GM21529 (cell line): ENCODE measurements around the gene RRAGA.
A peak's percentile ranks its signal among the peaks of the same experiment; 100 is the strongest.
"Not testable (repeated sequence)": the region's sequence is repeated elsewhere in the genome, so short reads cannot be mapped to it uniquely, and the experiment has no call there.

Experiments
- ATAC-seq: cut with Tn5 transposase; IDR thresholded peaks from one replicate; pipeline ENCODE4 v1.9.1; 2021; ENCODE audit not compliant: unreplicated experiment

The RRAGA gene

GRCh38 chr9:19048966-19049916, at the start of gene RRAGA:
Gene RRAGA, plus strand, starts transcription at chr9:19049427. Its CDS starts 233 bp downstream, at chr9:19049660.
- ATAC-seq = peak; percentile 92

- ATAC-seq = no peak
These were observed 49.1 kb upstream of the RRAGA start for GRCh38 chr9:19000133-19000532.

- ATAC-seq = no peak
These were observed 39.7 kb upstream of the RRAGA start for GRCh38 chr9:19009391-19009965.

GRCh38 chr9:19018201-19018600, 31.0 kb upstream of the RRAGA start:
- no peak for ATAC-seq

GRCh38 chr9:19020886-19021455, 28.3 kb upstream of the RRAGA start:
- no peak for ATAC-seq

GRCh38 chr9:19021649-19022048, 27.6 kb upstream of the RRAGA start:
- ATAC-seq = not testable (repeated sequence)

- peak; percentile 61 for ATAC-seq
These were observed 27.0 kb upstream of the RRAGA start for GRCh38 chr9:19022206-19022605.

- ATAC-seq = no peak
These were observed 26.1 kb upstream of the RRAGA start for GRCh38 chr9:19023078-19023477.

GRCh38 chr9:19026375-19026774, 22.9 kb upstream of the RRAGA start:
- no peak for ATAC-seq

- no peak for ATAC-seq
These were observed 21.4 kb upstream of the RRAGA start for GRCh38 chr9:19027825-19028224.

GRCh38 chr9:19028835-19029451, 20.3 kb upstream of the RRAGA start:
- peak; percentile 63 for ATAC-seq

GRCh38 chr9:19030899-19031298, 18.3 kb upstream of the RRAGA start:
- peak; percentile 79 for ATAC-seq

GRCh38 chr9:19032406-19032805, 16.8 kb upstream of the RRAGA start:
- no peak for ATAC-seq

- ATAC-seq = no peak
These were observed 16.2 kb upstream of the RRAGA start, which contains the start of gene SAXO1 for GRCh38 chr9:19033015-19033414. Gene SAXO1, minus strand, starts transcription at chr9:19033209. Its CDS starts 301 bp downstream, at chr9:19032908.

GRCh38 chr9:19036611-19037010, 12.6 kb upstream of the RRAGA start:
- ATAC-seq = no peak

- ATAC-seq = no peak
These were observed 850 bp downstream of the RRAGA start for GRCh38 chr9:19049917-19050636.

- no peak for ATAC-seq
These were observed 1.7 kb downstream of the RRAGA start for GRCh38 chr9:19050637-19051591.

GRCh38 chr9:19057033-19057432, 7.8 kb downstream of the RRAGA start:
- no peak for ATAC-seq

GRCh38 chr9:19074229-19074628, 25.0 kb downstream of the RRAGA start:
- no peak for ATAC-seq

- ATAC-seq = no peak
These were observed 25.6 kb downstream of the RRAGA start for GRCh38 chr9:19074836-19075235.
